Kidney glomerular epithelial cell (primary cell): ENCODE data around the gene PALD1.

ENCODE experiments used
- DNase-seq: peaks from one replicate; lab custom pipeline; 2025; lab: John Stamatoyannopoulos, UW

PALD1 gene

DNA sequence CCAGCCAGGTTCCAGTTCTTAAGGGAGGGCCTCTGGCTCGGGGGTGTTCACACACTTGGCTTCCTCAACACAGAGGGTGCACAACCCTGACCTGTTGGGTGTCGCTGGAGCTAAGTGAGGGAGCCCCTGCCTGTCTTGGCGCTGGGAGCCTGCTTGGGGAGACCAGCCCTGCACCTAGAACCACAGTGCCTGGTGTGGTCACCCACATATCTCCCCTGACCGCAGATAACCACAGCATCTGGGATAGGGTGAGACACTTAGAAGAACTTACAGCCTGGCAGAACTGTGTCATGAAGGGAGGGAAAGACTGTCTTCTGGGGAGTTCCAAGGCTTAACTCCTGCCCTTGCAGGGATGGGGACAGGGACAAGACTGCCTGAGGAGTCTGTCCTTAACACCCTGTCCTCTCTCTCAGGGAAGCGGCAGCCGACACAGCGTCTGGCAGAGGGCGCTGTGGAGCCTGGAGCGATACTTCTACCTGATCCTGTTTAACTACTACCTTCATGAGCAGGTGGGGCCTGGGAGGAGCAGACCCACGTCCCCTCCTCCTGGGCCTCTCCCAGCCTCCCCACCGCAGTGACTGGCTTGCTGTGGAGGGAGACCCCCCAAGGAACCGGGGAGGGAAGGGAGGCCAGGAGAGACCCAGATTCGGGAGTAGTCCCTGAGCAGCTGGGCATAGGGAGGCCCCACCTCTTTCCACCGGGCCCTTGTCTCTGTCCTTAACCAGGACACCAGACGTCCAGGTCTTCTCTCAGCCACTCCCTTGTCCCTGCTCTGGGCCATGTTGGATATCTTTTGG, 59.0 kb downstream of the PALD1 start:
- DNase-seq, result no peak

DNA sequence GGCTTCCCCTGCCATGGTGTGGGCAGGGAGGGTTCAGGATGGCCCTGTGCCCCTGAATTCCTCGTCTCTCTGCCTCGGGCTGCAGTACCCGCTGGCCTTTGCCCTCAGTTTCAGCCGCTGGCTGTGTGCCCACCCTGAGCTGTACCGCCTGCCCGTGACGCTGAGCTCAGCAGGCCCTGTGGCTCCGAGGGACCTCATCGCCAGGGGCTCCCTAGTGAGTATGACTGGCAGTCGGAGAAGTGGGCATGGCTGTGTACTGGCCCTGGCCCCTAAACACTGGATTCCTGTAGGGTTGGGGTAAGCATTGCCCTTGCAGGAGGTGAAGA, 59.6 kb downstream of the PALD1 start:
- no peak for DNase-seq

DNA sequence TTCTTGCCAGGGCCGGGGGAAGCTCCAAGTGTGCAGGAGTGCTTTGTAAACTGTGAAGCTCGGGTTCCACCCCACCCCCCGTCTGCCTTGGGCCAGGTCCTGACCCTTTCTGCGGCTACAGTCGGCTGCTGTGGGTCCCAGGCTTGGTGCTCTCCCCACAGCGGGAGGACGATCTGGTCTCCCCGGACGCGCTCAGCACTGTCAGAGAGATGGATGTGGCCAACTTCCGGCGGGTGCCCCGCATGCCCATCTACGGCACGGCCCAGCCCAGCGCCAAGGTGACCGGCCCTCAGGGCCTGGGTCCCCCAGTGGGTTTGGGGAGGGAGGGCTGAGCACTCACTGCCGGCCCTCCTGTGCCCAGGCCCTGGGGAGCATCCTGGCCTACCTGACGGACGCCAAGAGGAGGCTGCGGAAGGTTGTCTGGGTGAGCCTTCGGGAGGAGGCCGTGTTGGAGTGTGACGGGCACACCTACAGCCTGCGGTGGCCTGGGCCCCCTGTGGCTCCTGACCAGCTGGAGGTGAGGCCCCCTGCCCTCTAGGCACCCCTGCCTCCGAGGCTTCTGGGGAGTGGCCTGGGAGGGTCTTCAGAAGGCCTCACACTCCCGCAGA, 60.3 kb downstream of the PALD1 start:
- DNase-seq, result no peak

DNA sequence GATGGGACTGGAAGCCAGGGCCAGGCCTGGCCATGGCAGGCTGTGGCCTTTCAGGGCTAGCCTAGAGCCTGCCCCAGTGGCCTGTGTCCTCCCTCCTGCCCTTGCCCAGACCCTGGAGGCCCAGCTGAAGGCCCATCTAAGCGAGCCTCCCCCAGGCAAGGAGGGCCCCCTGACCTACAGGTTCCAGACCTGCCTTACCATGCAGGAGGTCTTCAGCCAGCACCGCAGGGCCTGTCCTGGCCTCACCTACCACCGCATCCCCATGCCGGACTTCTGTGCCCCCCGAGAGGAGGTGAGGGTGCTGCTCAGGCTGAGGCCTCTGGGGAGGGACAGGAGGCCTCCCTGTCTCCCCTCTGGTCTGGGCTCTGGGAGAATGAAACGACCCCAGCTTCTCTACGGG, 60.9 kb downstream of the PALD1 start:
- DNase-seq, result no peak

DNA sequence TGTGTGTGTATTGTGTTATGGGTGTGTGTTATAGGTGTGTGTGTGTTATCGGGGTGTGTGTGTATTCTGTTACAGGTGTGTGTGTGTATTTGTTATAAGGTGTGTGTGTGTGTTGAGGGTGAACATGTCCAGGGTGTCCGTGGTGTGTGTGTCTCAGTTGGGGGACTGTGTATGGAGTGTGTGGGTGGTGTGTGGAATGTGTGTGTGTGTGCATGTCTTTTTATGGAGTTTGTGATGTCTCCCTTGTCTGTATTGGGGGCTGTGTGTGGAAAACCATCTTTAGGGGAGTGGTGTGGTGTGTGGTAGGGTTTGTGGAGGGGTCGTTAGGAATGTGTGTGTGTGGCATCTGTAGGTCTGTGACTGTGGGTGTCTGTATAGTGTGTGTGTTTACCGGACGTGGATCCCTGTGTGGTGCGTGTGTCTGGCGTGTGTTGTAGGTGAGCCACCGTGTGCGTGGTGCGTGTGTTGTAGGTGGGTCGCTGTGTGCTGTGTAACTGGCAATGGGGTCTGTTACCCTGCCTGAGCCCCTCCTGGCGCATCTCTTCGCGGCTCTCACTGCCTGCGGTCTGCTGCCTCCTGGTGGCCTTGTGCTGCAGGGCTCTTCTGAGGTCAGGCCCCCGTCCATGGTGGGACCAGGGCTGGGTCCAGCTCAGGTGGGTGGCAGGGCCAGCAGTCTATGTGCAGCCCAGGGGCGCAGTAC, 61.7 kb downstream of the PALD1 start:
- DNase-seq, result no peak

DNA sequence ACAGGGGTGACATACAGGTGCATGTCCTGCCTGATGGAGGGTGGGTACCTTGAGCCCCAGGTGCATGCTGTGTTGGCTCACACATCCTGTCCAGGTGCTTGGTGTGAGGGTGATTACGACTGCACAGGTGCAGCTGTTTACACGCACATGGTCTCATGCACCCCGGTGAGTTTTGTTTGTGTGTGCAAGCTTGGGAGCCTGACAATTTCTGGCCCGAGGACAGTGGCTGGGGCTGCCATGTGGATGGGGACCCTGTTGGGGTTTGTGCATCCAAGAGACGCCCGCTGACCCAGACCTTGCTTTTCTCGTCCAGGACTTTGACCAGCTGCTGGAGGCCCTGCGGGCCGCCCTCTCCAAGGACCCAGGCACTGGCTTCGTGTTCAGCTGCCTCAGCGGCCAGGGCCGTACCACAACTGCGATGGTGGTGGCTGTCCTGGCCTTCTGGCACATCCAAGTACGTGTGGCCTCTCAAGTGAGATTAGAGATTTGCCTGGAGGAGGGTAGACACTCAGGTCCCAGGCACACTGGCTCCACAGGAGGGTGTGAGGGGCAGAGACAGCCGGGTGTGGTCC, 62.3 kb downstream of the PALD1 start:
- DNase-seq, result no peak

DNA sequence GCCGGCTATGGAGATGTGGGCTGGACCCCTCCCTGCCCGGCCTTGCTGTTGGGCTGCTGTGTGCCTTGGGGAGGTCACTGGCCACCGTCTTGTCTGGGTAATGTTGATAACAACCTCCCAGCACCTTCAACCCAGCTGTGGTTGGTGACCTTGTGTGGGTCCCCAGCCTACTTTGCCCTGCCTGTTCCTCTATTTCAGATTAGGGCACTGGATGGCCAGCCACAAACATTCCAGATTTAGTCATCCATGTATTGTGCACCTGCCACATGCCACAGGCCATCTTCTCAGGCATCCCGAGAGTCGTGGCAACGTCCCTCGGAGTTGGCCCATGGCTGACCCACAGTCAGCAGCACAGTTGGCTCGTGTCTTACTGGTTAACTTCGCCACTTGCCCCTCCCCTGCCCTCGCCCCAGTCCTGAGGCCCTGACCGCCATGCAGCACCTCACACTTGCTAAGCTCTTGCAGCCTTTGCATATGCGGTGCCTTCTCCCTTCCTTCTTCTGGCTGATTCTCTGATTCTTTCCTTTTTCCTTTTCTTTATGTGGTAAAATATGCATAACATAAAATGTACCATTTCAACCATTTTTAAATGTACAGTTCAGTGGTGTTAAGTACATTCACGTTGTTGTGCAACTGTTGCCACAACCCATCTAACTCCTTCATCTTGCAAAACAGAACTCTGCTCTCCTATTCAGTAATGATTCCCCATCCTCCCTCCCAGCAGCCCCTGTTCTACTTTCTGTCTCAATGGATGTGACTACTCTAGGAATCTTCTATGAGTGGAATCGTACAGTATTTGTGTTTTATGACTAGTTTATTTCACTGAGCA, 63.4 kb downstream of the PALD1 start:
- DNase-seq, result no peak

DNA sequence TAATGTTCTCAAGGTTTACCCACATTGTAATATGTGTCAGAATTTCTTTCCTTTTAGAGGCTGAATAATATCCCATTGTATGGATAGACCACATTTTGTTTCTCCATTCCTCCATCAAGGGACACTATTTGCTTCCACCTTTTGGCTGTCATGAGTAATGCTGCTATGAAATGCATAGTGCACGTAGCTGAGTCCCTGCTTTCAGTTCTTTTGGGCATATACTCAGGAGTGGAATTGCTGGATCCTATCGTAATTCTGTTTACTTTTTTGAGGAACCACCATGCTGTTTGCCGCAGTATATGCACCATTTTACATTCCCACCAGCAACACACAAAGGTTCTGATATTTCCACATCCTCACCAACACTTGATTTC, 64.0 kb downstream of the PALD1 start:
- DNase-seq, result no peak

DNA sequence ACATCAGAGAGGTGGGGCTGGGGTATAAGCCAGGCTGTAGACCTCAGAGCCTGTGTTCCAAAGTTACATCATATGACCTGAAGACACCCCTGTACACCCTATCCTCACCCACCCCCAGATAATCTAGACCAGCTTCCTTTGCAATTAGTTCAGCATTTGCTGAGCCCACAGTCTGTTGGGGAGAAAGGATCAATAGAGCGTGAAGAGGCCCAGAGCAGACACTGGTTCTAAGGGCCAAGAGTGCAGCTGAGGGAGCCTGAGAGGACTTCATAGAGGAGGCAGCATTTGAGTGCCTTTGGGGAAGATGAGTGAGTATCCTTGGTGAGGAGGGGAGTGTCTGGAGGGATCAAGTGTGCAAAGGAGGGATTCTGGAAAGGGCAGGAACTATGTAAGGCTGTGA, 65.3 kb downstream of the PALD1 start:
- DNase-seq, result no peak

DNA sequence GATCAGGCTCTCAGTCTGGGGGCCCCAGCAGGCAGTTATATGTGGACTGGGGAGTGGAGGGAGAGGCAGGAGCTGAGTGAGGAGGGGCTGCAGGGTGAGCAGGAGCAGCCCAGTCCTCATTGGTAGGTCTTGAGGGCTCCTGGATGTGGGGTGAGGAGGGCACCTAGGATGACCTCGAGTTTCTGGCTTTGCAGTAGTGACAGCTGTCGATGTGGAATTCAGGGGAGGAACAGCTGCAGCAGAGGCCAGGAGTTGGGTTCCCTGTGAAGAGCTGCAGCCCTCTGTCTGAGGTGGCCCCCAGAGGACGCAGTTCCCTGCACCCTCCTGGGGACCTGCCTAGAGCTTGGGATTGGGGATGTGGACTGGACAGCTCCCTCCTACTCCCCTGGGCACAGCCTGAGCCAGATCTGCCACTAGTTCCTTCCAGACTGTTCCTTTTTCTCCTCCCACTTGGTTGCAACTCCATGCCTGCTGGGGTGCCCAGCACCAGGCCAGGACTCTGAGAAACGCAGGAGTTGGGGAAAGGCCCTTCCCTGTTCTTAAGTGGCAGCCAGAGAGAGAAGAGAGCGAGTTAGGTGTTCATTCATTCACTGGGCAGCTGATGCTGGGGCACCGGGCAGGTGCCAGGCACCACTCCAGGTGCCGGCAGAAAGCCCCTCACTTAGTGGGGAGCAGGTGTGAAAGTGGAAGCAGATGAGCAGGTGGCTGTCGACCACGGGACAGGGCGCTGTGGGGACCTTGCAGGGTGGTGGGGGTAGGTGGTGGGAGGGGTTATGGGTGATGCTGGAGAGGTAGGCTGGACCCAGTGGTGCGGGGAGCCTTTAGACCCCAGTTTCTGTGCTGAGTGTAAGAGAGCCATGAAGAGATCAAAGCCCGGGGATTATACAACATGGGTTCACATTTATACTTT, 66.1 kb downstream of the PALD1 start:
- DNase-seq, result no peak

DNA sequence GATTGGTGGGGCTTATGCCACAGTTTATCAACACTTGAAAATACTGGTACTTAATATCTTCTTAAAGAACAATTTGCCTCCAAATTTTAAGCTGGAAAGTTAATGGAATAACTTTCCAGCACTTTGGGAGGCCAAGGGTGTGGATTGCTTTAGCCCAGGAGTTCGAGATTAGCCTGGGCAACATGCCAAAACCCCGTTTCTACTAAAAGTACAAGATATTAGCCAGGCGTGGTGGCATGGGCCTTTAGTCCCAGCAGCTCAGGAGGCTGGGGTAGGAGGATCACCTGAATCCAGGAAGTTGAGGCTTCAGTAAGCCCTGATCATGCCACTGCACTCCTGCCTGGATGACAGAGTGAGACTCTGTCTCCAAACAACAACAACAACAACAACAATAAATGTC, 68.0 kb downstream of the PALD1 start:
- DNase-seq, result no peak

DNA sequence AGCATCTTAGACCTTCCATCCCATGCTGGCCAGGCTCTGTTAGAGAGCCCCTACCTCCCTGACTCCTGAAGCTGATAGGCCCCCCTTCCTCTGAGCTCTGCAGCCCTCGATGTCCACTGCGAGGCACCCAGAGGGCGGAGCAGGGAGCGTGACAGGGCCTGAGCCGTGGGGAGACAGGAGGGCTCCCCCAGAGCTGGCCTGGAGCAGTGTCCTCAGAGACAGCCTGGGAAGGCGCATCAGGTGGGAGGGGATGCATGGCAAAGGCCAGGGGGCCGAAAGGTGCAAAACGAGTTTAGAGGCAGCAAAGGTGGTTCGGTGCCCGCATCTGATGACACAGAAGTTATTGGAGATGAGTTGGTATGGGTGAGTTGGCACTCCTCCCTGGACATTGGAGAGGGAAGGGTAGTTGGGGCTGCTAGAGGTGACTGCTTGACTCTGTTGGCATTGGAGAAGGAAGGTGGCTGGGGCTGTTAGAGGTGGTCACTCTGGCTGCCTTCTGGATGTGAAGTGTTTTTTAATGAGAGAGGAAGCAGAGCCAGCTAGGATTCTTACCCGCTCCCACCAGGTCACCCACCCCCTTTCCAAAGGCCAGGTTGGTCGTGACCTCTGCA, 70.9 kb downstream of the PALD1 start:
- DNase-seq, result no peak

DNA sequence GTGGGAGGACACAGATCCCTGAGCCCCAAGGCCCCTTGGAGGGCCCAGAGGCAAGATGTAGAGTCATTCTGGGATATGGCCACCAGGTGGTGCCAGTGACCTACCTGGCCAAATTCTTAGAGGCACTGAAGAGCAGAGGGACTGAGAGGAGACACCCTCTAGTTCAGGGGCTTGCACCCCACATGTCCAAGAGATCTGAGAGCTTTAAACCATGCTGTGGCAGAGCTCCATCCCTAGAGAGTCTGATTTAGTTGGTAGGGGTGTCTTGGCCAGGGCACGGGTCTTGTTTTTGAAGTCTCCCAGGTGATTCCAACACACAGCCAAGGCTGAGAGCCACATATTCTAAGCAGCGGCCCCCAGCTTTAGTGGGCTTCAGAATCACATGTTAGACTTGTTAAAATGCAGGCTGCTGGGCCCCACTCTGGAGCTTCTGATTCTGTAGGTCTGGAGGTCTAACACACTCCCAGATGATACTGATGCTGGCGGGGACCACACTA, 71.4 kb downstream of the PALD1 start:
- DNase-seq, result peak; percentile 61

DNA sequence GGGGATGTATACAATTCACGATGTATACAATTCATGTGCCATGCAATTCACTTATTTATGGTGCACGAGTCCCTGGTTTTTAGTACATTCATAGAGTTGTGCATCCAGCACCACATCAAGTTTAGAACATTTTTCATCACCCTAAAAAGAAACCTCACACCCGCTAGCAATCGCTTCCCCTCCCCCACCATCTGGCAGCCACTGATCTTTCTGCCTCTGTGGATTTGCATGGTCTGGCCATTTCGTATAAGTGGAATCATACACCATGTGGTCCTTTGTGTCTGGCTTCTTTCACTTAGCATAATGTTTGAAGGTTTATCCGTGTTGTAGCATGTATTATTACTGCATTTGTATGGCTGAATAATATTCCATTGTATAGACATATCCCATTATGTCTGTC, 71.9 kb downstream of the PALD1 start:
- DNase-seq, result no peak

DNA sequence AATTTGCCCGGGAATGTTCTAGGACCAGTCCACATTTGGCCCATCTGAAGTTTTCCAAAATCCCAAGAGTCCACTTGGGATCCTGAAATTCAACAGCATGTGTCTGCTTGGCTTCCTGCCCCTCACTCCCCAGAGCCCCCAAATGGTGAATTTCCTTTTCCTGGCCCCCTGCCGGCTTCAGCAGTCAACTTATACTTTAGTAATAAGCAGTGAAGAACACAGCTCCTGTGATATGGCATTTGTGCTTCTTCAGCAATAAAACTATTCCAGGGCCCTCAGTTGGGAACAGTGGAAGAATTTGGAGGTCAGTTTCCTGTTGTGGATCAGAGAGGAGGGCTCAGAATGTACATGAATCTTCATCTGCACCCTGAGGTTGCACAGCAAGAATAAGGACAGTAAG, 72.9 kb downstream of the PALD1 start:
- no peak for DNase-seq

DNA sequence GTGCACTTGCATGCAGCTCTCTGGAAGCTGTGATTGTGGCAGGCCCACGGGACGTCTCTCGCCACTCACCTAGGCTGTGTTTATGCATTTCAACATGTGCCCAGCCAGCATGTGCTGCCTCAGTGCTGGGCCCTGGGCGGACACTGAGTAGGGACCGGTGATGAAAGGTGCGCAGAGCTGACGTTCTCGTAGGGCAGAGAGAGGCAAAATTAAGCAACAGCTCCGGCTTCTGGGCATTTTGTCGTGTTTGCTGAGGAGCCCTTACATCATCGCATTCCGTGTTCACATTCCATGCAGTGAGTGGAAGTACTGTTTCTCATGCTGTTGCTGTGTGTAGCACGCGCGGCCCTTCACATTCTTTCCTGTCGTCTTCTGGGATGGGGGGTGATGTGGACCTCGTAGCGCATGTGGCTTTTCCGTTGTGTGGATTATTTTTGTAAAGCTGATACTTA, 73.4 kb downstream of the PALD1 start:
- DNase-seq, result peak; percentile 91

DNA sequence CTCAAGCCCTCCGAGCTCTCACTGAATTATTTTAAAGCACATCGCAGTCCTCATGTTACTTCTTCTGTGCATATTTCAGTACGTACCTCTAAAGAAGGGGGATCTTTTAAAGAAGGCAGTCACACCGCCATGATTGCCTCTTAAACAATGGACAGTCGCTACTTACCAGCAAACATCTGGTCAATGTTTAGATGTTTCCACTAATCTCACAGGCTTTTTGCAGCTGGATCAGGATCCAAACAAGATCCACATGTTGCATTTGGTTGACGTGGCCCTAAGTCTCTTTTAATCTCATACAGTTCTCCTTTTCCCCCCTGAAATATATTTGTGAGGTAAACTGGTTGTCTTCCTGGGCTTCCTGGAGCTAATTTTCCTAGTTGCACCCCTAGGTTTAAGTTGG, 74.0 kb downstream of the PALD1 start:
- no peak for DNase-seq

DNA sequence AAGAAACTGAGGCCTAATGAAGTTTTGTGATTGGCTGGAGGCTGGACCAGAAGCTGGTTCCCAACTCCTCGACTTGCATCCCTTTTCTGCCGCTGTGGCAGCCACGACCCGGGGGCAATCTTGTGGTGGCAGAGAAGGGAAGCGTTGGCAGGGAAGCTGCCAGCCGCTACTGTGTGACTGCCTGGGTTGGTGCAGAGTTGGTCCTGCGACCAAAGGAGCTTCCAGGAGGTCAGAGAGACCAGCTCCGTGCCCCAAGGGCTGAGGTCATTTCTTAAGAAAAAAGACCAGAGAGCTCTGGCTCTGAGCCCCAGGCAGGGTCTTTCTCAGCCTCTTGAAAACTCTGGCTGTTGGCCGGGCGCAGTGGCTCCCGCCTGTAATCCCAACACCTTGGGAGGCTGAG, 76.8 kb downstream of the PALD1 start:
- no peak for DNase-seq

DNA sequence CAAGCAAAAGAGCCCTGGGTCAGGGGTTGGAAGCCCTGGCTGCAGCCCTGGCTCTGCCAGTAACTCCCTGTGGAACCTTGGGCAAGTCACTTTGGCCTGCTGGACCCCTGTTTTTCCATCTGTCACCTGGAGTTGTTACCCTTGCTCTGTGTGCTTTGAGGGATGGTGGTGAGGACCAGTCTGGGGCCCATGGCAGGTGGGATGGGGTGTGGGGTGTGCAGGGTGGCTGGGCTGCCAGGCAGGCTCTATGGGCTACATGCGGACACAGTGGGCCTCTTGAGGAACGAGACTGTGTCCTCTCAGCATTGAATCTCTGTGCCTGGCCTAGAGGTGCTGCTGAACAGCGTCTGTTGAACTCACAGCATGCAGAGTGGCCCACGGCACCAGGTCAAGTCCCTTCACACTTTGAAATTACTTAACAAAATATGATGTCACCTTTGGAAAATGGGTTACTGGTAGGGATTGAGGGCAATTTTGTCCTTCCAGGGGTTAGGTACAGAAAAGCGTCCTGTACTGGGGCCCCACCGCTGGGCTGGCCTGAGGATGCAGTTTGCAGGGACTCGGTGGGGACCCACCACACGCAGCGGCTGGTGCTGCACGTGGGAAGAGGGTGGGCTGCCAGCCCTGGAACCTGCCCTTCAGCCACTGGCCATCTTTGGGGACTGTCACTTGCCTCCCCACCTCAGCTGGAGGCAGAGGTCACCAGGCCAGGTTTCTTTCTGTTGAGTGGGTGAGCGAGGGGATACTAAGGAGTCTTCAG, 78.7 kb downstream of the PALD1 start:
- no peak for DNase-seq

DNA sequence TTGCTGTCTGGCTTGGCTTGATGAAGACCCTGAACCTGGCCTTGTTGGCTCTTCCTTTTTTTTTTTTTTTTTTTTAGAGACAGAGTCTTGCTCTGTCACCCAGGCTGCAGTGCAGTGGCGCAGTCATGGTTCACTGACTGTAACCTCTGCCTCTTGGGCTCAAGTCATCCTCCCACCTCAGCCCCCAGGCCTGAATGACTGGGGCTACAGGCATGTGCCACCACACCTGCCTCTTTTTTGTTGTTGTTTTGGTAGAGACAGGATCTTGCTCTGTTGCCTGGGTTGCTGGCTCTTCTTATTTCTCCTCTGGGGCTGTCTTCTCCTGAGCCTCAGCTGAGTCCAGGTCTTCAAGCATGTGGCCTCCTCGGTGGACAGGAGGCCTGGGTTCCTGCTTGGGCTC, 79.3 kb downstream of the PALD1 start:
- no peak for DNase-seq
